ENCODE data around the gene DDX49.

Gene DDX49

DNA sequence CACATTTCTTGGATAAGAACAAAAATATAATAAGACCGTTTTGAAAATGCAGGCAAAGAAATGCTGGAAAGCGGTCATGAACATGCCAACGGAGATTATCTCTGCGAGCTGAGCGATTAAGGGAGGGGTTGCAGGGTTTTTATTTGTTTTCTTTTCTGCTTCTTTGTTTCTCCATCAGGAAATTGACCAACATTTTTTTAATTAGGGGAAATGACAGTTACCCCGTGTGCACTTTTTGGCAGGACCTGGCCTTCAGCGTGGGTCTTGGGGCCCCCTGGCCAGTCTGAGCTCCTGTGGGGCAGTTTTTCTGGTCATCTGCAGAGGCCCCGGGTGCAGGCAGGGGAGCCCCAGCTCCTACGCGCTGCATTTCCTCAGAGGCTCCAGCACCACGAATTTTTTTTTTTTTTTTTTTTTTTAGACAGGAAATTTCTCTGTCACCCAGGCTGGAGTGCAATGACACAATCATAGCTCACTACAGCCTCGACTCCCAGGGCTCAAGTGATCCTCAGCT, 52.8 kb downstream of the DDX49 start:
- DNase-seq (ENCODE audit: low read depth in 4 of 4, low spot score in 1 of 4): no peak

DNA sequence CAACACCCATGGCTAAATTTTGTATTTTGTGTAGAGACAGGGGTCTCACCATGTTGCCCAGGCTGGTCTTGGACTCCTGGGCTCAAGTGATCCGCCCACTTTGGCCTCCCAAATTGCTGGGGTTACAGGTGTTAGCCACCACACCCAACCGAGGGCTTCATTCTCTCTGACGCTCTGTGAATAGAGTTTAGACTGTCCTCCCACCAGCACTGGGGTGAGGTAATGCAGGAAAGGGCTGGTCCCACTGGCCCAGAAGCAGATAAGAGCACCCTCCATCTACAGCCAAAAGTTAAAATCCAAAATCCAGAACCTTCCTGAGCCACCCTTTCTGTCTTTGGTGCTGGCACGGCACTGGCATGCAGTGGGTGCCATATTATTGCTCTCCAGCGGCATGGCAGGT, 53.3 kb downstream of the DDX49 start:
- no peak for DNase-seq (ENCODE audit: low read depth in 4 of 4, low spot score in 1 of 4)

DNA sequence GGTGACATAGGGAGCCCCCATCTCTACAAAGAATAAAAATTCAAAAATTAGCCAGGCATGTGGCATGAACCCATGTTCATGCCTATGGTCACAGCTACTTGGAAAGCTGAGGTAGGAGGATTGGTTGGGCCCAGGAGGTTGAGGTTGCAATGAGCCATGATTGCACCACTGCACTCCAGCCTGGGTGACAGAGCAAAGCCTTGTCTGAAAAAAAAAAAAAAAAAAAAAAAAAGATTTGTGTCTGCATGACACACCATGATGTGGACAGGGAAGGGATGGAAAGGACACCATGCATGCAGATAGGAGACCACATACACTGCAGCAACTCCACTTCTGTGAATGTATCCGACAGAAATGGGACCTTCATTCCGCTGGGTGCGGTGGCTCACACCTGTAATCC, 55.5 kb downstream of the DDX49 start:
- DNase-seq (ENCODE audit: low read depth in 4 of 4, low spot score in 1 of 4): no peak

DNA sequence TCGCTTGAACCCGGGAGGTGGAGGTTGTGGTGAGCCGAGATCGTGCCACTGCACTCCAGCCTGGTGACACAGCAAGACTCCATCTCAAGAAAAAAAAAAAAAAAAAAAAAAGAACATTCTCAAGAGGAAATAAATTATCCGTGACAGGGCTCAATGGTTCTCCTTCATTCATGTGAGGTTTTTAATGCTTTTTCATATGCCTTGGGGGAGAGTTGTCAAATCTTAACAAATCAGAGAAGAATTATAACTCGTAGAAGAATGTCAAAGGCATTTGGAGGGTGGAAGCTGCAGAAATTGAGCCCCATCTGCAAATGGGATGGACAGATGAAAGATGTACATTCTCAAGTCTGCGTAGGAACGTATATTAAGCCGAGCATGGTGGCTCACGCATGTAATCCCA, 56.4 kb downstream of the DDX49 start:
- no peak for DNase-seq (ENCODE audit: low read depth in 4 of 4, low spot score in 1 of 4)
